Pancreas (tissue), 10 donors: ENCODE data around the gene LRMDA. TPM values are rescaled to one million over a fixed set of nuclear protein-coding genes. Genes with fewer than 3 reads are reported as not detected.

Experiments
- ATAC-seq, 4 donors: fragments of 200-7000 bp; cut with Tn5 transposase; one replicate each; pipeline versions ENCODE4 v1.8.0 to v1.9.1; 2020; ENCODE audit warnings: mild to moderate bottlenecking in 4 of 4, moderate library complexity in 4 of 4
- DNase-seq, 6 donors: peaks; one replicate each; pipeline ENCODE4 v3.0.0-alpha.2; 2020
- FAIRE-seq: peaks from 2 replicates; lab custom pipeline; 2012; peaks lifted over from hg19 to GRCh38; lab: Jason Lieb, UNC
- H3K27ac ChIP-seq, 4 donors: fragments of 200-600 bp; sonication (generic); 1 replicate in 3 of 4; 2 replicates in 1 of 4; pipeline versions ENCODE4 v1.5.0 to v1.8.0; 2020
- H3K27me3 ChIP-seq, 4 donors: fragments of 200-600 bp; one replicate each; pipeline ENCODE4 v1.8.0; 2021
- H3K36me3 ChIP-seq, 3 donors: fragments of 200-600 bp; sonication (generic) in 1 of 3; one replicate each; pipeline versions ENCODE4 v1.5.0 to v1.8.0; 2020 to 2021
- H3K4me1 ChIP-seq, 3 donors: fragments of 200-600 bp; one replicate each; pipeline ENCODE4 v1.8.0; 2021
- H3K4me3 ChIP-seq, 4 donors: fragments of 200-600 bp; sonication (generic) in 2 of 4; one replicate each; pipeline versions ENCODE4 v1.5.0 to v1.8.0; 2020 to 2021
- H3K9me3 ChIP-seq, 4 donors: fragments of 200-600 bp; one replicate each; pipeline ENCODE4 v1.8.0; 2021
- WGBS, 2 donors: extraction: QIAGEN DNeasy Blood & Tissue Kit; methylation state at CpG; one replicate each; pipeline ENCODE4 v1.1.7; 2013; 5-methylcytosine and 5-hydroxymethylcytosine counted together
- intact Hi-C, 3 donors: fragments of 100-400 bp; cut with DNase I; formaldehyde crosslinking; loops; one replicate each; pipeline versions ENCODE4 v1.11.1 to v1.14.2; 2022
- polyA plus RNA-seq, 2 donors: library from polyadenylated mRNA; stranded (reverse); fragments of 200-250 nt; gene quantifications; one replicate each; pipeline ENCODE4 v1.2.3, GENCODE V29; 2013
- total RNA-seq, 6 donors: library from RNA; stranded (reverse); fragmentation: NEBNext Ultra II Directional in 4 of 6; extraction: Animal tissue kit (Norgen Biotek cat#: 25700) in 4 of 6; gene quantifications; one replicate each; pipeline versions ENCODE4 v1.2.1 to v1.2.4, GENCODE V29; 2021 to 2023
- TF ChIP-seq, protein P1 (sequence below), 4 donors: fragments of 200-600 bp; sonication (generic) in 3 of 4; IDR thresholded peaks; one replicate each; pipeline versions ENCODE4 v1.5.0 to v1.8.0; 2021; ENCODE audit warnings: antibody characterized with exemption in 4 of 4
- donor health status: healthy with polysubstance abuse.
- donor health status: DM: no; HTN: no; CAD: no; lungs with moderate emphysema.
- donor health status: DM: no; HTN: no; CAD: no.
- donor health status: control.
- donor health status: control.
- donor health status: Bipolar disorder and iron deficiency.
- donor health status: DM: yes; HTN: yes; CAD: no.
- donor health status: DM: no; HTN: no; CAD: no.
- donor health status: DM: no; HTN: no; CAD: no.
- donor health status: DM: yes; HTN: yes; CAD: no.

LRMDA gene
- total and polyA plus RNA-seq, 8 donors, result 4.6 to 21.2 (median 13.4) TPM

DNA sequence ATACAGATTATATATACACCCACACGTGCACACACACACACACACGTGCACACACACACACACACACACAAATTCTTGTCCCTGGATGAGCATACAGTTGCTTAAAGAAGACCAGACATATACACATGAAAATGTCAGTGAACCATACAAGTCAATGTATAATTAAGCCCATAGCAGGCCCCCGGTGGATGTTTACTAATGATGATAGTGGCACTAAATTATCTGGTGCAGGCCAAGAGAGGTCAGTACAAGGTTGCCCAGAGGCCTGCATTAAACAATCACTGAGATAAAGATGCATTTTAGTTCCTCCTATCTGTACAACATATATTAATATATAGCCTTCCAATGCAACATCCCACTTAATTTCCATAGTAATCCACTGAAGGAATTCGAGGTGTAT, 860.5 kb downstream of the LRMDA start:
- H3K27ac ChIP-seq, result no peak overlapping the region
- no peaks in the 10 kb centered on the region for H3K36me3 ChIP-seq
- ATAC-seq (no peak), FAIRE-seq (no peak), DNase-seq (no peak)
- no peak overlapping the region for H3K4me3 ChIP-seq
- TF ChIP-seq, protein P1, sequence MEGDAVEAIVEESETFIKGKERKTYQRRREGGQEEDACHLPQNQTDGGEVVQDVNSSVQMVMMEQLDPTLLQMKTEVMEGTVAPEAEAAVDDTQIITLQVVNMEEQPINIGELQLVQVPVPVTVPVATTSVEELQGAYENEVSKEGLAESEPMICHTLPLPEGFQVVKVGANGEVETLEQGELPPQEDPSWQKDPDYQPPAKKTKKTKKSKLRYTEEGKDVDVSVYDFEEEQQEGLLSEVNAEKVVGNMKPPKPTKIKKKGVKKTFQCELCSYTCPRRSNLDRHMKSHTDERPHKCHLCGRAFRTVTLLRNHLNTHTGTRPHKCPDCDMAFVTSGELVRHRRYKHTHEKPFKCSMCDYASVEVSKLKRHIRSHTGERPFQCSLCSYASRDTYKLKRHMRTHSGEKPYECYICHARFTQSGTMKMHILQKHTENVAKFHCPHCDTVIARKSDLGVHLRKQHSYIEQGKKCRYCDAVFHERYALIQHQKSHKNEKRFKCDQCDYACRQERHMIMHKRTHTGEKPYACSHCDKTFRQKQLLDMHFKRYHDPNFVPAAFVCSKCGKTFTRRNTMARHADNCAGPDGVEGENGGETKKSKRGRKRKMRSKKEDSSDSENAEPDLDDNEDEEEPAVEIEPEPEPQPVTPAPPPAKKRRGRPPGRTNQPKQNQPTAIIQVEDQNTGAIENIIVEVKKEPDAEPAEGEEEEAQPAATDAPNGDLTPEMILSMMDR (IDR thresholded peaks at IDR 0.05), result no peak
- H3K4me1 ChIP-seq, result peaks cover 0 to 8% (median 4%) of the 10 kb centered on the region in 3 donors
- WGBS, 2 donors, result 73 to 77% methylated on average over 4 of the region's 4 CpGs
- no peaks in the 10 kb centered on the region for H3K9me3 ChIP-seq
- H3K27me3 ChIP-seq, result no peaks in the 10 kb centered on the region
- intact Hi-C loops, result no loop called here

GRCh38 chr10:76296957-76297356, 865.5 kb downstream of the LRMDA start:
- WGBS, 2 donors, result 36 to 44% methylated on average over 3 of the region's 3 CpGs
- no peak for FAIRE-seq
- H3K4me1 ChIP-seq, result peaks cover under 1 to 15% (median 10%) of the 10 kb centered on the region in 3 donors
- H3K36me3 ChIP-seq, result no peaks in the 10 kb centered on the region
- ATAC-seq, result peak in 2 of 4 donors; percentile 16 to 21
- H3K27ac ChIP-seq, result peak overlapping the region in 2 of 4 donors; percentile 9 to 57
- TF ChIP-seq, protein P1 (IDR thresholded peaks at IDR 0.05), result no peak
- intact Hi-C loops, result no loop called here
- no peaks in the 10 kb centered on the region for H3K27me3 ChIP-seq
- H3K4me3 ChIP-seq, result no peak overlapping the region
- DNase-seq, result no peak
- no peaks in the 10 kb centered on the region for H3K9me3 ChIP-seq

DNA sequence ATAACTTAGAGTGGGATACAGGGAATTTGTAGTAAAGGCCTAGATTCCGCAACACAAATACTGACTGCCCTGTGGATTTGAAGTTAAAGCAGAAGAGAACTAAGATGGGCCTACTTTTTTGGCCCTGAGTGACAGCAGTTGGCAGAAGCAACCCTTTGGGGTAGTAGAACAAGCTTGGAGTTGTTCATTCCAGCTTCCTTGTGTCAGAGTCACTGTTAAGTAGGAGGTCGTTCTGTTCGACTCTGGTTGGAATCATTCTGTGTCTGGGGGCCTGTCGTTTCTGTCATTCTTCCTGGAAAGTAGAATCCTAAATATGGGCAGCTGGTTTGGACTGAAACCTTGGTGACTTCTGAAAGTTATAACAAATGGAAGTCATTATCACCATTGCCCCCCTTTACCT, 865.9 kb downstream of the LRMDA start:
- TF ChIP-seq, protein P1 (IDR thresholded peaks at IDR 0.05), result no peak
- WGBS, 2 donors, result 63 to 70% methylated on average over 4 of the region's 4 CpGs
- H3K27me3 ChIP-seq, result no peaks in the 10 kb centered on the region
- peak in 2 of 4 donors; percentile 15 to 27 for ATAC-seq
- peaks cover 4 to 19% (median 10%) of the 10 kb centered on the region in 3 donors for H3K4me1 ChIP-seq
- no peak overlapping the region for H3K4me3 ChIP-seq
- H3K27ac ChIP-seq, result peak overlapping the region in 2 of 4 donors; percentile 9 to 57
- H3K36me3 ChIP-seq, result no peaks in the 10 kb centered on the region
- intact Hi-C loops, result no loop called here
- no peak for DNase-seq
- H3K9me3 ChIP-seq, result no peaks in the 10 kb centered on the region
- FAIRE-seq, result no peak

- Histone ChIP-seq H3K36me3 (no peaks in the 10 kb centered on the region), H3K9me3 (no peaks in the 10 kb centered on the region), H3K4me1 (peaks cover 6 to 24% (median 12%) of the 10 kb centered on the region in 3 donors), H3K27ac (peak overlapping the region in 2 of 4 donors; percentile 9 to 57), H3K4me3 (no peak overlapping the region), H3K27me3 (no peaks in the 10 kb centered on the region)
- TF ChIP-seq, protein P1 (IDR thresholded peaks at IDR 0.05), result no peak
- intact Hi-C loops, result no loop called here
- DNase-seq (peak in 3 of 6 donors; percentile 11 to 33 (median 28)), ATAC-seq (peak; percentile 35 to 82 (median 74)), FAIRE-seq (no peak)
- 51 to 58% methylated on average over 10 of the region's 10 CpGs for WGBS, 2 donors
Observed at GRCh38 chr10:76297780-76298281, 866.4 kb downstream of the LRMDA start.

DNA sequence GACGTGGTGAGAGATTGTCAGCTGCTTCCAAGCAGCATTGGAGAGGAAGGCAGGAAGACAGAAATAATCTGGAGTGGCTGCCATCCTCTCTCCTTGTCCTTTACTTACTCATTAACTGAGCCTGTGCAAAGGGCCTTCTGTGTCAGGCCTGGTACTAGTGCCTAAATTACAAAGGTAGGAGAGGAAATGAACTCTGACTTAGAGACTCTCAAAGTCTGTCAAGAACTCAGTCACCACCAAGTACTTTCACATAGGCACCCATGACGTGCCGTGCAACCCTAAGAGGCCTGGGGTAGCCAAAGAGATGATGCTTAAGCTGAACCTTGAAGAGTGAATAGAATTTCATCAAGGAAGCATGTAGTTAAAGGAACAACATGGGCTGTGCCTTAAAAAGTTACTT, 866.9 kb downstream of the LRMDA start:
- H3K27ac ChIP-seq, result peak overlapping the region in 1 of 4 donors; percentile 57
- WGBS, 2 donors, result 80 to 82% methylated on average over 3 of the region's 3 CpGs
- intact Hi-C loops, result no loop called here
- no peaks in the 10 kb centered on the region for H3K27me3 ChIP-seq
- TF ChIP-seq, protein P1 (IDR thresholded peaks at IDR 0.05), result no peak
- peaks cover 11 to 29% (median 17%) of the 10 kb centered on the region in 3 donors for H3K4me1 ChIP-seq
- no peak for DNase-seq
- H3K36me3 ChIP-seq, result no peaks in the 10 kb centered on the region
- H3K4me3 ChIP-seq, result no peak overlapping the region
- ATAC-seq, result no peak
- no peaks in the 10 kb centered on the region for H3K9me3 ChIP-seq
- FAIRE-seq, result no peak
